ENCODE results near the gene FURIN.
"Not testable (repeated sequence)": the region's sequence is repeated elsewhere in the genome, so short reads cannot be mapped to it uniquely, and the experiment has no call there.

The FURIN gene

GRCh38 chr15:90895571-90896117, 27.3 kb downstream of the FURIN start:
- in situ Hi-C loops (cut with HindIII; ENCODE audit: low sequenced_read_pairs): no loop called here

- in situ Hi-C loops (cut with HindIII; ENCODE audit: low sequenced_read_pairs): not testable (repeated sequence)
Measured at GRCh38 chr15:90897131-90897655, 28.8 kb downstream of the FURIN start.

GRCh38 chr15:90901175-90902039, 33.0 kb downstream of the FURIN start:
- in situ Hi-C loops (cut with HindIII; ENCODE audit: low sequenced_read_pairs): no loop called here

GRCh38 chr15:90902040-90902839, 33.9 kb downstream of the FURIN start:
- in situ Hi-C loops (cut with HindIII; ENCODE audit: low sequenced_read_pairs): no loop called here

GRCh38 chr15:90902840-90903732, 34.7 kb downstream of the FURIN start, which contains the start of gene MAN2A2:
Gene MAN2A2, plus strand, starts transcription at chr15:90903302. Its CDS starts 906 bp downstream, at chr15:90904208.
- in situ Hi-C loops (cut with HindIII; ENCODE audit: low sequenced_read_pairs): no loop called here

GRCh38 chr15:90903733-90904536, 35.5 kb downstream of the FURIN start:
- in situ Hi-C loops (cut with HindIII; ENCODE audit: low sequenced_read_pairs): no loop called here

- in situ Hi-C loops (cut with HindIII; ENCODE audit: low sequenced_read_pairs): no loop called here
Measured at GRCh38 chr15:90904746-90905145, 36.4 kb downstream of the FURIN start.

- in situ Hi-C loops (cut with HindIII; ENCODE audit: low sequenced_read_pairs): no loop called here
Measured at GRCh38 chr15:90905306-90906180, 37.2 kb downstream of the FURIN start.

GRCh38 chr15:90906181-90906849, 37.9 kb downstream of the FURIN start:
- in situ Hi-C loops (cut with HindIII; ENCODE audit: low sequenced_read_pairs): no loop called here

GRCh38 chr15:90907051-90907660, 38.8 kb downstream of the FURIN start:
- in situ Hi-C loops (cut with HindIII; ENCODE audit: low sequenced_read_pairs): no loop called here

GRCh38 chr15:90907838-90908507, 39.6 kb downstream of the FURIN start:
- in situ Hi-C loops (cut with HindIII; ENCODE audit: low sequenced_read_pairs): no loop called here

- in situ Hi-C loops (cut with HindIII; ENCODE audit: low sequenced_read_pairs): not testable (repeated sequence)
Measured at GRCh38 chr15:90909449-90909848, 41.1 kb downstream of the FURIN start.

GRCh38 chr15:90909976-90910375, 41.6 kb downstream of the FURIN start:
- in situ Hi-C loops (cut with HindIII; ENCODE audit: low sequenced_read_pairs): no loop called here

GRCh38 chr15:90910441-90911301, 42.3 kb downstream of the FURIN start:
- in situ Hi-C loops (cut with HindIII; ENCODE audit: low sequenced_read_pairs): no loop called here

- in situ Hi-C loops (cut with HindIII; ENCODE audit: low sequenced_read_pairs): no loop called here
Measured at GRCh38 chr15:90911302-90911623, 42.9 kb downstream of the FURIN start.
